Measurements from ENCODE around the gene BTG1. TPM values are rescaled to one million over a fixed set of nuclear protein-coding genes. Genes with fewer than 3 reads are reported as not detected.

The BTG1 gene
- total RNA-seq, 1 donor from 2014 or later = 164 TPM

- Mint-ChIP-seq H3K4me3 (ENCODE audit: low read depth) (peak overlapping the region; percentile 90), H3K9me3 (ENCODE audit: low read depth) (no peaks in the 10 kb centered on the region), H3K27me3 (no peaks in the 10 kb centered on the region), H3K27ac (peak overlapping the region; percentile 100), H3K36me3 (ENCODE audit: insufficient read depth) (peaks cover 47% of the 10 kb centered on the region), H3K4me1 (ENCODE audit: low read depth) (peaks cover 27% of the 10 kb centered on the region)
- TF ChIP-seq, protein P1, sequence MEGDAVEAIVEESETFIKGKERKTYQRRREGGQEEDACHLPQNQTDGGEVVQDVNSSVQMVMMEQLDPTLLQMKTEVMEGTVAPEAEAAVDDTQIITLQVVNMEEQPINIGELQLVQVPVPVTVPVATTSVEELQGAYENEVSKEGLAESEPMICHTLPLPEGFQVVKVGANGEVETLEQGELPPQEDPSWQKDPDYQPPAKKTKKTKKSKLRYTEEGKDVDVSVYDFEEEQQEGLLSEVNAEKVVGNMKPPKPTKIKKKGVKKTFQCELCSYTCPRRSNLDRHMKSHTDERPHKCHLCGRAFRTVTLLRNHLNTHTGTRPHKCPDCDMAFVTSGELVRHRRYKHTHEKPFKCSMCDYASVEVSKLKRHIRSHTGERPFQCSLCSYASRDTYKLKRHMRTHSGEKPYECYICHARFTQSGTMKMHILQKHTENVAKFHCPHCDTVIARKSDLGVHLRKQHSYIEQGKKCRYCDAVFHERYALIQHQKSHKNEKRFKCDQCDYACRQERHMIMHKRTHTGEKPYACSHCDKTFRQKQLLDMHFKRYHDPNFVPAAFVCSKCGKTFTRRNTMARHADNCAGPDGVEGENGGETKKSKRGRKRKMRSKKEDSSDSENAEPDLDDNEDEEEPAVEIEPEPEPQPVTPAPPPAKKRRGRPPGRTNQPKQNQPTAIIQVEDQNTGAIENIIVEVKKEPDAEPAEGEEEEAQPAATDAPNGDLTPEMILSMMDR (IDR thresholded peaks at IDR 0.05; ENCODE audit: unreplicated experiment) = no peak
- no peak for DNase-seq (ENCODE audit: low spot score, unreplicated experiment)
Measured at GRCh38 chr12:92145481-92145730, 240 bp downstream of the BTG1 start.

DNA sequence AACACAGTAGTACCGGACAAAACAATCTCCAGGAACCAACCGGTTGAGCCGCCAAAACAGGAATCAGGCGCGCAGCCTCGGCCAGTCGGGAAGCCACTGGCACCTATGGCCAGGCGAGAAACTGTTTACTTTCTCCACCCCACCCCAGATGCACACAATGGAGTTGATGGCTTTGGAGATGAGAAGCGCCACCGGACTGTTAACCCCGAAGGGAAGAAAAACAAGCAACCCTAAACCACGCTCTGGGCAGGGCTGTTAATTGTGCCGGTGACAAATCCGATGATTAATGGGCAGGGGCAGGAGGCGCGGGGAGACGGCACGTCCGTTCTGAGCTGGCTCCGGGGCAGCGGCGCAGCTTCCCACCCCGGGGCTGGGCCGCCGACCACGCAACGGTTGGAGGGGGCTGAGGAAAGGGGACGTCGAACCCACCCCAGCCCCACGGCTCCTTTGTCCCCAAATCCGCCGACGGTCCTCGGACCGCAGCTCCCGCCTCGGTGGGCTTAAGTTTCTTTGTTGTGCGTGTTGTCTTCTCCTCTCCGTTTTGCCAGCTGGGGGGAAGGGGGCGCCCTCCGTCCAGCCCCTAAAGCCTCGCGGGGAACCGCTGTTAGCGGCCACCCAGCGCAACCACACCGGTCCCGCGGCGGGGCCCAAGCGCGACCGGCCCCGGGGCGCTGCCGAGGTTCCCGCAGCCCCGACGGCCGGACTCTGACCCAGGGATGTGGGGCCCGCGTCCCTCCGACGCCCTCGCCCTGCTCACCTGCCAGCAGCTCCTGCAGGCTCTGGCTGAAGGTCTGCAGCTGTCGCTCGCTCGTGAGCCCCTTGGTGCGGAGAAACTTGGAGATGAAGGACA is 790 bp downstream of the BTG1 start:
- Mint-ChIP-seq H3K27me3 (no peaks in the 10 kb centered on the region), H3K27ac (peak overlapping the region; percentile 100), H3K4me3 (ENCODE audit: low read depth) (peak overlapping the region; percentile 90), H3K4me1 (ENCODE audit: low read depth) (peaks cover 31% of the 10 kb centered on the region), H3K36me3 (ENCODE audit: insufficient read depth) (peaks cover 52% of the 10 kb centered on the region), H3K9me3 (ENCODE audit: low read depth) (no peaks in the 10 kb centered on the region)
- DNase-seq (ENCODE audit: low spot score, unreplicated experiment) = peak; percentile 41
- TF ChIP-seq, protein P1 (IDR thresholded peaks at IDR 0.05; ENCODE audit: unreplicated experiment) = peak; percentile 18

- Mint-ChIP-seq H3K36me3 (ENCODE audit: insufficient read depth) (peaks cover 54% of the 10 kb centered on the region), H3K4me3 (ENCODE audit: low read depth) (peak overlapping the region; percentile 90), H3K4me1 (ENCODE audit: low read depth) (peaks cover 35% of the 10 kb centered on the region), H3K27ac (peak overlapping the region; percentile 98), H3K9me3 (ENCODE audit: low read depth) (no peaks in the 10 kb centered on the region), H3K27me3 (no peaks in the 10 kb centered on the region)
- DNase-seq (ENCODE audit: low spot score, unreplicated experiment) = peak; percentile 48
- TF ChIP-seq, protein P1 (IDR thresholded peaks at IDR 0.05; ENCODE audit: unreplicated experiment) = peak; percentile 73
Measured at GRCh38 chr12:92143686-92144630, 1.7 kb downstream of the BTG1 start.

DNA sequence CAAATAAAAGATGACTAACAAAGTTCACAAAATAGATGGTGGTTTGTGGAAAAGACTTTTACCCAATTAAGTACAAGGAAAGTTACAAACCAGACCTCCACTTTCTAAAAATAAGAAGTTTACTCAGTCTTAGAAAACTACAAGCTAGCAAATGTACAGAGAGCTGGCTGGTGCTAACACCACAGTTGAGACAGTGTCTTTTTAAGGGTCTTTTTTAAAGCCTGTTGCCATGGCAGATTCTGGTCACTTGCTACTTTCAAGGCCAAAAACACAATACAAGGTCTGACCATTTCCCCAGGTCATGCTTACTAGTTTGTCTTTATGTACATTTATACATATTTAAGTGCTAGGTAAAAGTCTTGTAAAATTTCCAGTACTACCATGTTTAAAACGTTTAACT is 2.4 kb downstream of the BTG1 start:
- Mint-ChIP-seq H3K4me1 (ENCODE audit: low read depth) (peaks cover 36% of the 10 kb centered on the region), H3K27me3 (no peaks in the 10 kb centered on the region), H3K27ac (peak overlapping the region; percentile 98), H3K4me3 (ENCODE audit: low read depth) (peak overlapping the region; percentile 90), H3K9me3 (ENCODE audit: low read depth) (no peaks in the 10 kb centered on the region), H3K36me3 (ENCODE audit: insufficient read depth) (peaks cover 52% of the 10 kb centered on the region)
- no peak for DNase-seq (ENCODE audit: low spot score, unreplicated experiment)
- TF ChIP-seq, protein P1 (IDR thresholded peaks at IDR 0.05; ENCODE audit: unreplicated experiment) = no peak

DNA sequence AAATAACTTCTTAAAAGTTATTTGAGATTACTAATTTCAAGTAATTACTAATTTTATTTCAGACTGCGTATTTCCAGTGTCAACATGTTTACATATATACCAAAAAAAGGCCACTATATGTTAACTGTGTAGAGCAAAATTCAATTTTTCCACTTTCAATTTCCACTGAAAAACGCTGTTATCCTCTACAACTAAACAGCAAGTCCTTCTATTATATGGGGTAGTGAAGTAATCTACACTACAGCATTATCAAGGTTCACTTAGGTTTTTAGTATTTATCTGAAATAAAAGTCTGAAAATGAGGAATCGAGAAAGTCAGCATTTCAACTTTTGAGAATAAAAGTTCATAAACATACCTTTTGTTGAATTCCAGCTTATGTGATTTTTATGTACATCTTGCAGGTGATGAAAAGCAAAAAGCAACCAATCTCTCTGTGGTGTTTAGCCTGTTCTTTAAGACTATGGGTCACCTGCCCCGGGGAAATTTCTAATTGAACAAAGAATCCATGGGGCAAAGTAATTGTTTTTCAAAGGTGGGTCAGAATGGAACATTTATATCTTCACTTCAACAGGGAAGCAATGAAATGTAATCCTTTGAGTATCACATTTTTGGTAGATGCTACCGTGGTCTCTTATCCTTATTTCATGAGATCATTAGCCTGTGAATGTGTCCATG is 3.3 kb downstream of the BTG1 start:
- Mint-ChIP-seq H3K9me3 (ENCODE audit: low read depth) (no peaks in the 10 kb centered on the region), H3K27ac (peak overlapping the region; percentile 98), H3K4me1 (ENCODE audit: low read depth) (peaks cover 41% of the 10 kb centered on the region), H3K27me3 (no peaks in the 10 kb centered on the region), H3K36me3 (ENCODE audit: insufficient read depth) (peaks cover 53% of the 10 kb centered on the region), H3K4me3 (ENCODE audit: low read depth) (peak overlapping the region; percentile 90)
- TF ChIP-seq, protein P1 (IDR thresholded peaks at IDR 0.05; ENCODE audit: unreplicated experiment) = no peak
- DNase-seq (ENCODE audit: low spot score, unreplicated experiment) = no peak
